Brain microvascular endothelial cell (primary cell): ENCODE measurements around the gene PSENEN.
"Not testable (repeated sequence)": the region's sequence is repeated elsewhere in the genome, so short reads cannot be mapped to it uniquely, and the experiment has no call there.

ENCODE experiments used
- DNase-seq: peaks from one replicate; pipeline ENCODE4 v3.0.0-alpha.2; 2020
- H3K27ac ChIP-seq: fragments of 250-450 bp; sonication (Bioruptor Pico); 2 replicates; pipeline ENCODE4 v1.5.1; 2020; ENCODE audit warnings: mild to moderate bottlenecking, moderate library complexity
- H3K27me3 ChIP-seq: fragments of 250-450 bp; sonication (Bioruptor Pico); replicated peaks from 2 replicates; pipeline ENCODE4 v1.5.1; 2020; ENCODE audit warnings: mild to moderate bottlenecking
- H3K36me3 ChIP-seq: fragments of 250-450 bp; sonication (Bioruptor Pico); replicated peaks from 2 replicates; pipeline ENCODE4 v1.5.1; 2020; ENCODE audit warnings: mild to moderate bottlenecking
- H3K4me3 ChIP-seq: 2 replicates; pipeline ENCODE4 v1.5.1; 2011; ENCODE audit warnings: low read depth, mild to moderate bottlenecking, control low read depth, low read length, moderate library complexity
- in situ Hi-C: cut with HindIII; loops from 2 replicates; pipeline ENCODE4 v1.10.0; 2017; ENCODE audit warnings: low sequenced_read_pairs, low pct_ligation_motif_present
- TF ChIP-seq, protein P1 (sequence below): IDR thresholded peaks from 2 replicates; pipeline ENCODE4 v1.5.1; 2011; ENCODE audit warnings: low read depth, mild to moderate bottlenecking, moderate library complexity, low read length, control low read depth, inconsistent platforms; ENCODE audit errors: missing control alignments

The PSENEN gene

DNA sequence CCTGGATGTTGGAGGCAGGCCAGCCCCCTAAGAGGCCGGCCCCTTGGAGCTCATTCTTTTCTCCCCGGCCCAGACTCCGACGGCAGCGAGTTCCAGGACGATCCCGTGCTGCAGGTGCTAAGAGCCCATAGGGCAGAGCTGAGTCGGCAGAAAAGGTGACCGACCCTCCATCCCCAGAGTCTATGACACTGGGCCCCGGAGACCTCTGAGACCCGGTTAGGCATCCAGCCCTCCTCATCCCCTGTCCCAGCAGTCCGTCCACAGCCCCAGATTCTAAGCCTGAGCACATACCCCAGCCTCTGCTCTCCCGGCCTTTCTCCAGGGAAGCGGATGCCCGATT, 22.6 kb downstream of the PSENEN start:
- DNase-seq, result no peak

DNA sequence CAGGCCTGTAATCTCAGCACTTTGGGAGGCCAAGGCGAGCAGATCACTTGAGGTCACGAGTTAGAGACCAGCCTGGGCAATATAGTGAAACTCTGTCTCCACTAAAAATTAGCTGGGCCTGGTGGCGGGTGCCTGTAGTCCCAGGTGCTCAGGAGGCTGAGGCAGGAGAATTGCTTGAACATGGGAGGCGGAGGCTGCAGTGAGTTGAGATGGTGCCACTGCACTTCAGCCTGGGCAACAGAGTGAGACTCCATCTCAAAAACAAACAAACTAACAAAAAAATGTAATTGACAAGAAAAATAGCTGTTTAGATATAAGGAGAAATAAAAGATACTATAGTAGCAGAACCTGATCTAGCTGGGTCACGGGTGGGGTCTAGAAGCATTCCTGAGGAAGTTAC, 26.9 kb downstream of the PSENEN start:
- H3K4me3 ChIP-seq, H3K27me3 ChIP-seq, H3K36me3 ChIP-seq, H3K27ac ChIP-seq, in situ Hi-C loops, DNase-seq: not testable (repeated sequence)

More for the DNA sequence above, 22.6 kb downstream of the PSENEN start:
- no peak overlapping the region for H3K27ac ChIP-seq
- H3K4me3 ChIP-seq, result no peak overlapping the region
- TF ChIP-seq, protein P1, sequence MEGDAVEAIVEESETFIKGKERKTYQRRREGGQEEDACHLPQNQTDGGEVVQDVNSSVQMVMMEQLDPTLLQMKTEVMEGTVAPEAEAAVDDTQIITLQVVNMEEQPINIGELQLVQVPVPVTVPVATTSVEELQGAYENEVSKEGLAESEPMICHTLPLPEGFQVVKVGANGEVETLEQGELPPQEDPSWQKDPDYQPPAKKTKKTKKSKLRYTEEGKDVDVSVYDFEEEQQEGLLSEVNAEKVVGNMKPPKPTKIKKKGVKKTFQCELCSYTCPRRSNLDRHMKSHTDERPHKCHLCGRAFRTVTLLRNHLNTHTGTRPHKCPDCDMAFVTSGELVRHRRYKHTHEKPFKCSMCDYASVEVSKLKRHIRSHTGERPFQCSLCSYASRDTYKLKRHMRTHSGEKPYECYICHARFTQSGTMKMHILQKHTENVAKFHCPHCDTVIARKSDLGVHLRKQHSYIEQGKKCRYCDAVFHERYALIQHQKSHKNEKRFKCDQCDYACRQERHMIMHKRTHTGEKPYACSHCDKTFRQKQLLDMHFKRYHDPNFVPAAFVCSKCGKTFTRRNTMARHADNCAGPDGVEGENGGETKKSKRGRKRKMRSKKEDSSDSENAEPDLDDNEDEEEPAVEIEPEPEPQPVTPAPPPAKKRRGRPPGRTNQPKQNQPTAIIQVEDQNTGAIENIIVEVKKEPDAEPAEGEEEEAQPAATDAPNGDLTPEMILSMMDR, result no peak
- in situ Hi-C loops, result no loop called here
- H3K36me3 ChIP-seq, result peaks cover 18% of the 10 kb centered on the region
- H3K27me3 ChIP-seq, result no peaks in the 10 kb centered on the region

DNA sequence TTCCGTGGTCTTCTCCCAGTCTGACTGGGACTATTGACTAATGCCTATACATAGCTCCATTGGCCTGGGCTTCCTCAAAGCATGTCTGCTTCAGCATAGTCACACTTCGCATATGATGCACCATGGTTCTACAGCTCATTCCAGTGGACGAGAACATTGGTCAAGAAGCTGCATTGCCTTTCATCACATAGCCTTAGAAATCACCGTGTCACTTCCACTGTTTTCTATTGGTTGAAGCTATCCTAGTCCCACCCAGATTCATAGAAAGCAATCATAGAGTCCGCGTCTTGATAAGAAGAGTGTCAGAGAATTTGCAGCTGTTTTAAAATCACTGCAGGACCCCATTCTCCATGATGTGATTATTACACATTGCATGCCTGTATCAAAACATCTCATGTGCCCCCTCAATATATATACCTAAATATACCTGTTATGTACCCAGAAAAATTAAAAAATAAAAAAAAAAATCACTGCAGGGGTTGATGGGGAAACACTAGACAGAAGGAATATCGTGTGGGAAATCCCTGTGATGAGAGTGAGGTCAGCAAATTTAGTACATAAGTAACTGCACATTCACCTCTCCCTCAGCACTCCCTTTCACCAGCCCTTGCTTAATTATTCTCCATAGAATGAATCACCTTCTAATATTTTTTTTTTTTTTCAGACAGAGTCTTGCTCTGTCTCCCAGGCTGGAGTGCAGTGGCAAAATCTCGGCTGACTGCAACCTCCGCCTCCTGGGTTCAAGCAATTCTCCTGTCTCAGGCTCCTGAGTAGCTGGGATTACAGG, 27.8 kb downstream of the PSENEN start:
- in situ Hi-C loops, result no loop called here
- no peak overlapping the region for H3K27ac ChIP-seq
- TF ChIP-seq, protein P1, result no peak
- no peak for DNase-seq
- no peaks in the 10 kb centered on the region for H3K27me3 ChIP-seq
- peaks cover 4% of the 10 kb centered on the region for H3K36me3 ChIP-seq
- H3K4me3 ChIP-seq, result no peak overlapping the region

DNA sequence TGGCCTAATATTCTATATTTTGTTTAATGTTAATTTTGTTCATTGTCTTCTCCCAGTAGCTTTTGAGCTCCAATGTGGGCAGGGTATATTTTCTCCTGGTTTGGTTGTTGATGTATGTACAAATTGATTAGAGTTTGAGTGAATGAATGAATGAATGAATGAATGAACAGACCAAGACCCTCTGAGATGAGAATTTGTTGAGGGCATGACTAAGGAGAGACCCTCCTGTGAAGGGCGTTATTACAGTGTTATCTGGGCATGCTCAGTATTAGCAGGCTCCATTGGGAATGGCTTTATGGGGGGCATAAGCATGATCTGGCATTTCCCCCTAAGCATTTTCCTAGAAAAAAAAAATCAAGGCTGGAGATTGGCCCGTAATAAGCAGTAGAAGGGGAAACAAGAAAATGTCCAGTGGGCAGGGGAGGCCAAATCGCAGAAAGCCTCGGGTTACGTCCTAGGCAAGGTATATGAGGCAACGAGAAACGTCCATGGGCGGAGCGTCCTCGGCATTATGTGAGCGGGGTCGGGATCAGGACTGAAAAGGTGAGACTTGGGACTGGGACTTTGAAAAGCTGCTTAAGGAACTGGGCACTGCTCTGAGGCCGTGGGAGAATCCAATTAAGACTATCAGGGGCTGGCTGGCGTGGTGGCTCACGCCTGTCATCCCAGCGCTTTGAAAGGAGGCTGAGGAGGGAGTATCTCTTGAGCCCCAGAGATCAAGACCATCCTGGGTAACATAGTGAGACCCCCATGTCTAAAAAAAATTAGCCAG, 29.0 kb downstream of the PSENEN start:
- in situ Hi-C loops, result no loop called here
- TF ChIP-seq, protein P1, result no peak
- Histone ChIP-seq H3K36me3 (no peaks in the 10 kb centered on the region), H3K4me3 (peak overlapping the region; percentile 29), H3K27ac (no peak overlapping the region), H3K27me3 (no peaks in the 10 kb centered on the region)
- no peak for DNase-seq

DNA sequence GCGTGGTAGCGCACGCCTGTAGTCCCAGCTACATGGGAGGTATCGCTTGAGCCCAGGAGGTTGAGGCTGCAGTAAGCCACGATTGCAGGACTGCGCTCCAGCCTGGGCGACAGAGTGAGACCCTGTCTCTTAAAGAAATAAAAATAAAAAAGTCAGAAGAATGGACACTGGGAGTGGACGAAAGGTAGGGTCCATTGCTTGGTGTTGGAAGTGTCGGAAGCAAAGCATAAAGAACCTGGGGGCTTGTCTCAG, 29.5 kb downstream of the PSENEN start:
- H3K27me3 ChIP-seq, result no peaks in the 10 kb centered on the region
- H3K36me3 ChIP-seq, result no peaks in the 10 kb centered on the region
- no peak overlapping the region for H3K27ac ChIP-seq
- TF ChIP-seq, protein P1, result no peak
- in situ Hi-C loops, result no loop called here
- no peak for DNase-seq
- H3K4me3 ChIP-seq, result peak overlapping the region; percentile 29

DNA sequence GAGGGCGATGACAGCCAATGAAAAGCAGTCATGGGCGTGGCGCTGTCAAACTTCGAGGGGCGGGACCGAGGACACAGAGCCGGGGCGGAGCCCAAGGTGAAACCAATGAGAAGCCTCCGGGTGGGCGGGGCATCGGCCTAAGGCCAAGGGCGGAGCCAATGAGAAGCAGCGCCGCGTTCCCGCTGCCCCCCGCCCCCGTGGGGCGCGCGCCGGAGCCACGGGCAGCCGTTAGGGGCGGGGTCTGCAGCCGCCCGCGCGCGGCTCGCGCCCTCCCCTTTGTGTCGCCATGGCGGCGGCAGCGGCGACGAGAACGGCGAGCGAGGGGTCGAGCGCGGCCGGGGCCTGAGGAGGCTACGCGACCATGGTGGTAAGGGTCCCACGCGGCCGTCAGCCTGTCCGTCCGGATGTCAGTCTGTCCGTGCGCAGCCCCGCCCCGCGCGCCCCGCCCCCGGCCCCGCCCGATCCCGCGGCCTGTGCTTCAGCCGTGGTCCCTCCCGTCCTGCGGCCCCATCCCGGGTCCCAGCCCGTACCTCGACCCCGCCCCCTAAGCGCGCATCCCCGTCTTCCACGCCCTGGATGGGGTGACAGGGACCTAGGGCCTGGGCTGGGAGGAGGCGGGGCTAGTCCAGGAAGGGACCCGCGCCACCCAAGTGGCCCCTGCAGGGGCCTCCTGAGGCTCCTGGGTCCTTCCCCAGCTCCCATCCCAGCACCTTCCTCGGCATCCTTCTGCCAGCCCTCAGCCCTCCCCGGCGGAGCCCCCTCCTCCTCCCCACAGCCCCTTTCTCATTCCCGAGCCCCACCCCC, 30.0 kb downstream of the PSENEN start, which contains the start of gene ARHGAP33:
Gene ARHGAP33, plus strand, starts transcription at position 267 of the 804 bp plus-strand sequence. Its CDS starts 95 bp downstream, at position 362.
- Histone ChIP-seq H3K4me3 (peak within 1 kb of the TSS; percentile 68), H3K36me3 (no peaks in the 10 kb centered on the region), H3K27me3 (no peaks in the 10 kb centered on the region), H3K27ac (no peak within 1 kb of the TSS)
- in situ Hi-C loops, result no loop called here
- TF ChIP-seq, protein P1, result no peak
- peak; percentile 97 for DNase-seq
